Trophoblast cell (in vitro differentiated cells and primary cell): ENCODE results near the gene CDC42EP5.
A peak's percentile ranks its signal among the peaks of the same experiment; 100 is the strongest.

Experiments used
- DNase-seq, 2 donors: peaks; one replicate each; pipeline ENCODE4 v3.0.0-alpha.2; 2016
- H2AFZ ChIP-seq: 2 replicates; pipeline ENCODE4 v1.6.1; 2013; ENCODE audit warnings: low read length, moderate library complexity, mild to moderate bottlenecking; ENCODE audit not compliant: insufficient read depth, poor library complexity
- H2AK5ac ChIP-seq: 2 replicates; pipeline ENCODE4 v1.6.1; 2013; ENCODE audit warnings: mild to moderate bottlenecking, low read length
- H2BK120ac ChIP-seq: 2 replicates; pipeline ENCODE4 v1.6.1; 2013; ENCODE audit warnings: low read length, mild to moderate bottlenecking, moderate library complexity; ENCODE audit not compliant: insufficient read depth, poor library complexity
- H2BK12ac ChIP-seq: 2 replicates; pipeline ENCODE4 v1.6.1; 2013; ENCODE audit warnings: mild to moderate bottlenecking, low read length, moderate library complexity
- H2BK5ac ChIP-seq: 2 replicates; pipeline ENCODE4 v1.6.1; 2013; ENCODE audit warnings: low read length, low read depth, moderate library complexity, mild to moderate bottlenecking; ENCODE audit not compliant: poor library complexity
- H3K14ac ChIP-seq: 2 replicates; pipeline ENCODE4 v1.6.1; 2013; ENCODE audit warnings: mild to moderate bottlenecking, low read length
- H3K18ac ChIP-seq: 2 replicates; pipeline ENCODE4 v1.6.1; 2013; ENCODE audit warnings: mild to moderate bottlenecking, low read length
- H3K23ac ChIP-seq: 2 replicates; pipeline ENCODE4 v1.6.1; 2013; ENCODE audit warnings: low read length
- H3K27ac ChIP-seq: 2 replicates; pipeline ENCODE4 v1.5.1; 2013; ENCODE audit warnings: low read depth, mild to moderate bottlenecking, inconsistent platforms, low read length, moderate library complexity
- H3K27me3 ChIP-seq: 2 replicates; pipeline ENCODE4 v1.6.1; 2013; ENCODE audit warnings: inconsistent platforms, mild to moderate bottlenecking, low read length, moderate library complexity; ENCODE audit not compliant: insufficient read depth
- H3K36me3 ChIP-seq, 2 experiments: 1 replicate in 1 of 2; 2 replicates in 1 of 2; pipeline ENCODE4 v1.6.1; 2013; ENCODE audit warnings: low read length in 2 of 2, mild to moderate bottlenecking in 2 of 2, moderate library complexity in 1 of 2; ENCODE audit not compliant: insufficient read depth in 2 of 2, control insufficient read depth in 1 of 2
- H3K4ac ChIP-seq: 2 replicates; pipeline ENCODE4 v1.6.1; 2013; ENCODE audit warnings: low read depth, mild to moderate bottlenecking, low read length, moderate library complexity
- H3K4me1 ChIP-seq, 2 experiments: 1 replicate in 1 of 2; 2 replicates in 1 of 2; pipeline ENCODE4 v1.6.1; 2013; ENCODE audit warnings: low read length in 2 of 2, mild to moderate bottlenecking in 2 of 2, moderate library complexity in 1 of 2; ENCODE audit not compliant: insufficient read depth in 2 of 2, control insufficient read depth in 1 of 2
- H3K4me2 ChIP-seq: 2 replicates; pipeline ENCODE4 v1.6.1; 2013; ENCODE audit warnings: inconsistent platforms, mild to moderate bottlenecking, low read length, moderate library complexity
- H3K4me3 ChIP-seq: 2 replicates; pipeline ENCODE4 v1.5.1; 2013; ENCODE audit warnings: mild to moderate bottlenecking, low read depth, low read length, inconsistent platforms
- H3K79me1 ChIP-seq: one replicate; pipeline ENCODE4 v1.6.1; 2013; ENCODE audit warnings: low read length
- H3K79me2 ChIP-seq: 2 replicates; pipeline ENCODE4 v1.6.1; 2013; ENCODE audit warnings: low read length, mild to moderate bottlenecking; ENCODE audit not compliant: control insufficient read depth, insufficient read depth, poor library complexity
- H3K9ac ChIP-seq: 2 replicates; pipeline ENCODE4 v1.6.1; 2013; ENCODE audit warnings: mild to moderate bottlenecking, low read length
- H3K9me3 ChIP-seq: 2 replicates; pipeline ENCODE4 v1.6.1; 2013; ENCODE audit warnings: low read depth, mild to moderate bottlenecking, control low read depth, inconsistent platforms, low read length; ENCODE audit not compliant: insufficient read depth
- H4K12ac ChIP-seq: 2 replicates; pipeline ENCODE4 v1.6.1; 2013; ENCODE audit warnings: low read depth, mild to moderate bottlenecking, low read length, moderate library complexity
- H4K8ac ChIP-seq: 2 replicates; pipeline ENCODE4 v1.6.1; 2013; ENCODE audit warnings: low read depth, mild to moderate bottlenecking, low read length, moderate library complexity
- H4K91ac ChIP-seq: one replicate; pipeline ENCODE4 v1.6.1; 2013; ENCODE audit warnings: low read depth, mild to moderate bottlenecking, low read length, moderate library complexity
- WGBS: extraction: QIAGEN DNeasy Blood & Tissue Kit; methylation state at CpG from one replicate; pipeline ENCODE4 v1.1.7; 2013; ENCODE audit warnings: missing lambda C conversion rate; ENCODE audit not compliant: insufficient read length, insufficient coverage; ENCODE audit errors: extremely low coverage; 5-methylcytosine and 5-hydroxymethylcytosine counted together

CDC42EP5 gene

DNA sequence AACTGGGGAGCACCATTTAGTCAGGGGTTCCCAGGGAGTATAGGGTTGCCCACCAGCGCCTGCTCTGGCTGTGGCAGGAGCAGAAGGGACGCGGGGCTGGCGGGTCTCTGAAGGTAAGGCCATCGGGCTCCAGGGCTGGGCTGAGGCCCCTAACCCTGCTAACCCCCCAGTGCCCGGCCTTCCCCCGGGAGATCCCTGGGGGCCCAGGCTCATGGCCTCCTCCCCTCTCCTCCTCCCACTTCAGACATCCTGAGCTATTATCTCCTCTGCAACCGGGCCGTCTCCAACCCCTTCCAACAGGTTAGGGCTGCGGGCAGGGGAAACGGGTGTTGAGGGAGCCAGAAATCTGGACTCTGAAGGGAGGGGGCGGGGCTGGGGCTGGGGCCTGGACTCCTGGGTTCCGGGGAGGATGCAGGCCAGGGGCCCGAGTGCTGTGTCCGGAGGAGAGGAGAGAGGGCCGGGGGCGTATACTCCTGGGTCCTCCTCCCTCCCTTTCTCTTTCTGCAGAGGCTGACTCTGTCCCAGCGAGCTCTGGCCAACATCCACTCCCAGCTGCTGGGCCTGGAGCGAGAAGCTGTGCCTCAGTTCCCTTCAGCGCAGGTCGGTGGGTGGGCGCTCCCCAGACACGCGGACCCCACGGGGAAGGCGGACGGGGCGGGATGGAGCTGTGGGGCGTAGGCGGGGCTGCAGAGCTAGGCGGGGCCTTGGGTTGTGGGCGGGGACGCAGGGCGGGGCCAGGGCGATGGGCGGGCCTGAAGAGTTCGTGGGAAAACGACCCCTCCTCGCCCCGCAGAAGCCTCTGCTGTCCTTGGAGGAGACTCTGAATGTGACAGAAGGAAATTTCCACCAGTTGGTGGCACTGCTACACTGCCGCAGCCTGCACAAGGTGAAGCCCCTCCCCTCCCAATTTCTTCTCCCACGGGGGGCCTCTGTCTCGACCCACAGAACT, 42.5 kb downstream of the CDC42EP5 start:
- H3K4ac ChIP-seq = no peak overlapping the region
- peak overlapping the region; percentile 89 for H2AFZ ChIP-seq
- H4K8ac ChIP-seq = peak overlapping the region; percentile 21
- H4K91ac ChIP-seq = no peak overlapping the region
- H2BK120ac ChIP-seq = no peak overlapping the region
- WGBS = no CpG with 5 or more reads among the region's 43 CpGs
- H3K27ac ChIP-seq = no peak overlapping the region
- DNase-seq = peak in 1 of 2 donors; percentile 47
- no peaks in the 10 kb centered on the region for H3K27me3 ChIP-seq
- H3K79me1 ChIP-seq = no peaks in the 10 kb centered on the region
- no peak overlapping the region for H3K4me3 ChIP-seq
- H2BK5ac ChIP-seq = no peak overlapping the region
- H3K79me2 ChIP-seq = no peaks in the 10 kb centered on the region
- no peak overlapping the region for H4K12ac ChIP-seq
- no peaks in the 10 kb centered on the region for H3K9me3 ChIP-seq
- H3K36me3 ChIP-seq = peaks cover 0 to 2% of the 10 kb centered on the region in 2 experiments
- no peak overlapping the region for H3K23ac ChIP-seq
- H3K4me2 ChIP-seq = peak overlapping the region; percentile 56
- no peak overlapping the region for H3K18ac ChIP-seq
- H2AK5ac ChIP-seq = peak overlapping the region; percentile 43
- no peak overlapping the region for H3K9ac ChIP-seq
- no peak overlapping the region for H3K14ac ChIP-seq
- no peak overlapping the region for H2BK12ac ChIP-seq
- peaks cover 11 to 29% of the 10 kb centered on the region in 2 experiments for H3K4me1 ChIP-seq

DNA sequence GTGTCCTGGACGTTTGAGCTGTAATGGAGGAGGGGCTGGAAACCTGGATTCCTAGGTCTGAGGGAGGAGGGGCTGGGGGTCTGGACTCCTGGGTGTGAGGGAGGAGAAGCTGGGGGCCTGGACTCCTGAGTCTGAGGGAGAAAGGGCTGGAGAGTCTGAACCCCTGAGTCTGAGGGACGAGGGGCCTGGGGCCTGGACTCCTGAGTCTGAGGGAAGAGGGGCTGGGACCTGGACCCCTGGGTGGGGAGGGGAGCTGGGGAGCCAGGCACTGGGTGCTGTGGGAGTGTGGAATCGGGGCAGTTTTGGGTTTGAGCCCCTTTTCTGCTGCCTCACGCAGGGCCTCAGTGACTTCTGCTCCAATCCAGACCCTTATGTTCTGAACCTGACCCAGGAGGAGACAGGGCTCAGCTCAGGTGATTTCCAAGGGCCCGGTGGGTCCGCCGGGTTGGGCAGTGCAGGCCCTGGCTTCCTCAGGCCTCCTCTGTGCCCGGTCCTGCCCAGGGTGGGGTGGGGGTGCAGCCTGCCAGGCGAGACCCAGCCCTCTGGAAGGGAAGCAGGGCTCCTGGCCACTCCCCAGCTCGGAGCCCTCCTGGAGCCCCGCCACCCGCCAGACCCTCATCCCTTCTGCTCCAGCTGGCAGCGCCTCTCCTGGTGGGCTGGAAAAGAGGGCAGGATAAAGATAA, 43.4 kb downstream of the CDC42EP5 start:
- no peaks in the 10 kb centered on the region for H3K9me3 ChIP-seq
- H2BK120ac ChIP-seq = no peak overlapping the region
- H3K4me1 ChIP-seq = peaks cover 10 to 27% of the 10 kb centered on the region in 2 experiments
- no peak overlapping the region for H3K18ac ChIP-seq
- H3K4me2 ChIP-seq = no peak overlapping the region
- H4K8ac ChIP-seq = no peak overlapping the region
- H4K12ac ChIP-seq = no peak overlapping the region
- H3K27me3 ChIP-seq = no peaks in the 10 kb centered on the region
- no peaks in the 10 kb centered on the region for H3K79me1 ChIP-seq
- no peak overlapping the region for H3K23ac ChIP-seq
- DNase-seq = no peak
- no peak overlapping the region for H2BK5ac ChIP-seq
- H3K27ac ChIP-seq = no peak overlapping the region
- H3K9ac ChIP-seq = no peak overlapping the region
- WGBS = no CpG with 5 or more reads among the region's 13 CpGs
- H3K79me2 ChIP-seq = no peaks in the 10 kb centered on the region
- no peak overlapping the region for H3K4me3 ChIP-seq
- H2AK5ac ChIP-seq = no peak overlapping the region
- no peak overlapping the region for H2BK12ac ChIP-seq
- no peak overlapping the region for H2AFZ ChIP-seq
- H4K91ac ChIP-seq = no peak overlapping the region
- no peak overlapping the region for H3K14ac ChIP-seq
- no peak overlapping the region for H3K4ac ChIP-seq
- H3K36me3 ChIP-seq = peaks cover 0 to 2% of the 10 kb centered on the region in 2 experiments

DNA sequence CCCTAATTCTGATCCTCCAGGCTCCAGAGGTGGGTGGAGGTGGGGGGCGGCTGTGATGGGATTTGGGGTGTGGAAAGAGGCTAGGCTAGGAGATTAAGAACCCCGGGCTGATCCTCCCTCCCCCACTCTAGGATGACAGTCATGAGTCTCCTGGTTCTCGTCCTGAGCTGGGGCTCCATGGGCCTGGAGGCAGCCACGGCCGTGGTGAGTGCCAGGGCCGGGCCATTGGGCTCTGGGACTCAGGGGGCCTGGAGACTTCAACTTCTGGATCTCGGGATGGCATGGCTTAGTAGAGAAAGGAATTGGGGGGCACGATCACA, 44.0 kb downstream of the CDC42EP5 start:
- Histone ChIP-seq H3K18ac (no peak overlapping the region), H3K79me1 (no peaks in the 10 kb centered on the region), H4K12ac (no peak overlapping the region), H3K4me2 (no peak overlapping the region), H3K27ac (no peak overlapping the region), H3K9ac (no peak overlapping the region), H3K4ac (no peak overlapping the region), H2AK5ac (no peak overlapping the region), H2AFZ (no peak overlapping the region), H2BK120ac (no peak overlapping the region), H3K36me3 (no peaks in the 10 kb centered on the region), H3K27me3 (no peaks in the 10 kb centered on the region), H3K79me2 (no peaks in the 10 kb centered on the region), H3K4me3 (no peak overlapping the region), H2BK12ac (no peak overlapping the region), H4K8ac (no peak overlapping the region), H4K91ac (no peak overlapping the region), H3K23ac (no peak overlapping the region), H3K9me3 (no peaks in the 10 kb centered on the region), H3K4me1 (peaks cover 9 to 24% of the 10 kb centered on the region in 2 experiments), H3K14ac (no peak overlapping the region), H2BK5ac (no peak overlapping the region)
- no CpG with 5 or more reads among the region's 8 CpGs for whole genome bisulfite sequencing
- no peak for DNase-seq

DNA sequence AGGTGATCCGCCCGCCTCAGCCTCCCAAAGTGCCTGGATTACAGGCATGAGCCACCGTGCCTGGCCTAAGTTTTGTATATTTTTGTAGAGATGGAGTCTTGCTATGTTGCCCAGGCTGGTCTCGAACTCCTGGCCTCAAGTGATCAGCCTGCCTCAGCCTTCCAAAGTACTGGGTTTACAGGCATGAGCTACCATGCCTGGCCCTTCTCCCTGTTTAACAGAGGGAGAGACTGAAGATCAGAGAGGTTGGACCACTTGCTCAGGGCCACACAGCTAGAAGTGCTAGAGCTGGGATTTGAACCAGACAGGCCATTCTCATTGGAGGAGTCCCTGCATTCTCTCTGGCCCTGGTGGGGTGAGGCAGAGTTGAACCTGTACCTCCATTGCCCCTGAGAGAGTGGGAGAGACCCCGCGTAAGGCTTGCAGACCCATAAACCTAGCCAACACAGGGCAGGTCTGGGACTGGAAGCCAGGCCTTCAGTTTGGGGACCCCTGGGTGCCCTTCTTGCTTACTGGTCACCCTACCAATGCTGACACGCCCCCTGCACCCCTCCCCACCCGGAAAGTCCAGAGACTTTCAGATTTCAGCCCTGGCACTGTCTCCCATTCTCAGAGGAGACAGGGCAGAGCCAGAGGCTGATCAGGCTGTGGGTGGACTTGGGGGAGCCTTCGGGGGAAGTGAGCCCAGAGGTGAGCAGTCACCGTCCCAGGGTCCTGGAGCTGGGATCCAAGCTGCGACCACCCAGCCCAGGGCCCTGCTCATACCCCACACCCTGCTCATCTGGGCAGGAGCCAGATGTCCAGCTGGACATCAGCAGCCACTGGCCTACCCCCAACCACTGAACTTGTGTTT, 44.5 kb downstream of the CDC42EP5 start:
- no peak overlapping the region for H3K23ac ChIP-seq
- H3K79me1 ChIP-seq = no peaks in the 10 kb centered on the region
- no peak for DNase-seq
- H2AFZ ChIP-seq = no peak overlapping the region
- WGBS = no CpG with 5 or more reads among the region's 11 CpGs
- H3K4me2 ChIP-seq = no peak overlapping the region
- H3K9me3 ChIP-seq = no peaks in the 10 kb centered on the region
- no peak overlapping the region for H2AK5ac ChIP-seq
- no peak overlapping the region for H3K27ac ChIP-seq
- no peak overlapping the region for H4K91ac ChIP-seq
- H2BK5ac ChIP-seq = no peak overlapping the region
- no peak overlapping the region for H3K18ac ChIP-seq
- no peaks in the 10 kb centered on the region for H3K36me3 ChIP-seq
- no peak overlapping the region for H3K4me3 ChIP-seq
- peaks cover 9 to 24% of the 10 kb centered on the region in 2 experiments for H3K4me1 ChIP-seq
- no peaks in the 10 kb centered on the region for H3K27me3 ChIP-seq
- H4K12ac ChIP-seq = no peak overlapping the region
- no peaks in the 10 kb centered on the region for H3K79me2 ChIP-seq
- H2BK12ac ChIP-seq = no peak overlapping the region
- no peak overlapping the region for H2BK120ac ChIP-seq
- H3K9ac ChIP-seq = no peak overlapping the region
- no peak overlapping the region for H3K14ac ChIP-seq
- H4K8ac ChIP-seq = no peak overlapping the region
- no peak overlapping the region for H3K4ac ChIP-seq
